Gastroesophageal sphincter (tissue), 3 donors: ENCODE data around the gene FIGN.

Experiments used
- CTCF ChIP-seq, 4 experiments: fragments of 200-600 bp in 2 of 4; fragments of 450-650 bp in 2 of 4; sonication (generic) in 1 of 4; IDR thresholded peaks; one replicate each; pipeline ENCODE4 v1.5.1; 2017 to 2019; ENCODE audit warnings: antibody characterized with exemption in 4 of 4, mild to moderate bottlenecking in 2 of 4, moderate library complexity in 2 of 4
- POLR2A ChIP-seq, 2 donors: fragments of 450-650 bp; IDR thresholded peaks; one replicate each; pipeline ENCODE4 v1.6.1; 2017; ENCODE audit warnings: antibody characterized with exemption in 2 of 2, mild to moderate bottlenecking in 2 of 2, moderate library complexity in 1 of 2

- TF ChIP-seq CTCF (IDR thresholded peaks at IDR 0.05) (no peak), POLR2A (IDR thresholded peaks at IDR 0.05) (no peak)
Measured at GRCh38 chr2:163640542-163641193, 95.1 kb downstream of the FIGN start.
